ENCODE results near the gene BANF2. TPM values are rescaled to one million over a fixed set of nuclear protein-coding genes. Genes with fewer than 3 reads are reported as not detected.
A peak's percentile ranks its signal among the peaks of the same experiment; 100 is the strongest.
"Not testable (repeated sequence)": the region's sequence is repeated elsewhere in the genome, so short reads cannot be mapped to it uniquely, and the experiment has no call there.

The BANF2 gene
- total RNA-seq, 2 donors from 2014 or later, result not detected

GRCh38 chr20:17756529-17756928 is 56.8 kb downstream of the BANF2 start:
- no peak for ATAC-seq
- Mint-ChIP-seq H3K27ac (no peak overlapping the region), H3K36me3 (peaks cover 0 to 4% of the 10 kb centered on the region in 2 donors), H3K9me3 (peaks cover 5 to 11% of the 10 kb centered on the region in 2 donors)
- no peak for DNase-seq (ENCODE audit: low spot score in 2 of 2)

DNA sequence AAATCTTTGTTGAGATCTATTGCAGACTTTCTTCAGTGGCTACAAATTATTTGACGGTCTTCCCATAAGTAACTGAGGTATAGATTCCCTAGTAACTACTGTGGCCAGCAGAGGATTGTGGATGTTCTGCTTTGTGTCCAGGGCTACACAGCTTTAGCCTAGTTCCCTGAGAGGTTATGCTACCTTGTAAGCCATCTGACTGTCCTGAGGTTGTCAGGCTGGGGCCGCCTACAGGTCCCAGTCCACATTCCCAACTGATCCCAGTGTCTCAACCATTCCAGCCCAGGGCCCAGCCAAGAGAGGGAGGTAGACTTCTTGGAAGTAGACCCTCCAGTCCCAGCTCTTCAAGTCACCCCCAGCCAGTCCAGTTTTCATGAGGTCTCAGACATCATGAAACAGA is 57.7 kb downstream of the BANF2 start:
- Mint-ChIP-seq H3K27ac (no peak overlapping the region), H3K36me3 (peaks cover 0 to 4% of the 10 kb centered on the region in 2 donors), H3K9me3 (peaks cover 5 to 11% of the 10 kb centered on the region in 2 donors)
- DNase-seq (ENCODE audit: low spot score in 2 of 2) (no peak), ATAC-seq (no peak)

DNA sequence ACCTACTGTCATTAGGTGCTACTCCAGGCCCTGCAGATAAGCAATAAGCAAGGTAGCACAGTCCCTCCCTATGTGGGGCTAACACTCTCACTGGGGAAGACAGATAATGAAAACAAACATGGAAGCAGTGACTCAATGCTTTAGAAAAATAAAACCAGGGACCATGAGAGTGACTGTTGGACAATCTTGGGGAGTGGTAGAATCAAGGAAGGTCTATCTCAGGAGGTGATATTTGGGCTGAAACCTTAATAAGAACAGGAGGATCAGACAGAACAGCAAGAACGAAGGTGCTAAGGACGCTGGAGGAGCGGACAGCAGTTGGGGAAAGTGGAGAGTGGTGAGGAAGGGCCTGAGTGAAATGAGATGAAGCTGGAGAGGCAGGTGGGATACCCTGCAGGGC is 58.2 kb downstream of the BANF2 start:
- no peak overlapping the region for H3K27ac Mint-ChIP-seq
- ATAC-seq (no peak), DNase-seq (ENCODE audit: low spot score in 2 of 2) (no peak)
- peaks cover 5 to 11% of the 10 kb centered on the region in 2 donors for H3K9me3 Mint-ChIP-seq
- peaks cover 0 to 4% of the 10 kb centered on the region in 2 donors for H3K36me3 Mint-ChIP-seq

DNA sequence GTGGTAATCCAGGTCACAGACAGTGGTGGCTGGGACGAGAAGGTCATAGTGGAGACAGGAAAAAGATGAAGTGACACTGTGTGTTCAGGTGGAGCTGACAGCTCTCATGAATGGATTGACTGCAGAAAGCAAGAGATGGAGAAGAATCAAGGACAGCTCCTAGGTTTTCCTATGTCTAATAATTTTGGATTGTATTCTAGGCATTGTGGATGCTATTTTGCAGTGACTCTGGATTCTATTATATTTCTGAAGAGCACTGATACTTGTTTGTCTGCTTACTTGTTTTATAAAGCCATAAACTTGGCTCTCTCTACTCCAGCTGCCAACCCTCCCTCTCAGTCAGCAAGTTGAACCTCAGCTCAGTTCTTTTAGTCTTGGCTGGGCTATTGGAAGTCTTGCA is 58.7 kb downstream of the BANF2 start:
- Mint-ChIP-seq H3K27ac (no peak overlapping the region), H3K36me3 (peaks cover 0 to 4% of the 10 kb centered on the region in 2 donors), H3K9me3 (peaks cover 5 to 11% of the 10 kb centered on the region in 2 donors)
- DNase-seq (ENCODE audit: low spot score in 2 of 2), result no peak
- no peak for ATAC-seq

- H3K9me3 Mint-ChIP-seq, result peaks cover 5 to 11% of the 10 kb centered on the region in 2 donors
- no peak overlapping the region for H3K27ac Mint-ChIP-seq
- no peak for ATAC-seq
- no peak for DNase-seq (ENCODE audit: low spot score in 2 of 2)
- H3K36me3 Mint-ChIP-seq, result peaks cover 0 to 4% of the 10 kb centered on the region in 2 donors
Measured at GRCh38 chr20:17759449-17759848, 59.7 kb downstream of the BANF2 start.

GRCh38 chr20:17761604-17762003 is 61.8 kb downstream of the BANF2 start:
- DNase-seq (ENCODE audit: low spot score in 2 of 2) (no peak), ATAC-seq (no peak)
- Mint-ChIP-seq H3K27ac (no peak overlapping the region), H3K9me3 (peaks cover 5 to 11% of the 10 kb centered on the region in 2 donors), H3K36me3 (peaks cover 0 to 4% of the 10 kb centered on the region in 2 donors)

GRCh38 chr20:17762243-17762872 is 62.6 kb downstream of the BANF2 start:
- Mint-ChIP-seq H3K27ac (no peak overlapping the region), H3K36me3 (peaks cover 0 to 4% of the 10 kb centered on the region in 2 donors), H3K9me3 (peaks cover 5 to 11% of the 10 kb centered on the region in 2 donors)
- no peak for ATAC-seq
- DNase-seq (ENCODE audit: low spot score in 2 of 2), result no peak

DNA sequence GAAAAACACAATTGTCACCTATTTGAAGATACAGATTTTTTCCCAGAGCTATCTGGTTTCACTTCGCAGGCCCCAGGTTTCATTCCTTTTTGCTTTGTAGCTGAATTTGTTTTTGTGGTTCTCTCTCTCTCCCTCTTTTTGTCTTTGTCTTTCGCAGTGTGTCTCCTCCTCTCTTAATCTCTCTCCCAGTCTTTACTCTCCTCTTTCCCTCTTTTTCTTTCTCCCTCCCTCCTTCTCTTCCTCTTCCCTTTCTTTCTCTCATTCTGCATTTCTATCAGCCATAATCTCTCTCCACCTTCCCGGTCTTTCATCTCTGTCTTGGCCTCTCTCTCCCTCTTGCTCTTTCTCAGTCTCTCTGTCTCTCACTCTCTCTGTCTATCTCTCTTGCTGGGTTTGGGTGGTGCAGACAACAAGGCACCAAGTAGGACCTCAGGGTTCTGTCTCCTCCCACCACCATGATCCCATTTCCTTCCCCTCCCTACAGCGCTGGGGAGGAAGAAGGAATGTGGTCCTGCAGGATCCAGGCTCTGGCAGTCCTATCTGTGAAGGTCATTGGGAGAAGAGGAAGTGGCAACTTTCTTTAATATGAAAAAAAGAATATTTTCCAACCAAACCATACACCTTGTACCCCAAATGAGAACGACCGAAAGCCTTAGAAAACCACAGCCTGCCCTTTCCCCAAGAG is 63.2 kb downstream of the BANF2 start:
- ATAC-seq, result no peak
- Mint-ChIP-seq H3K9me3 (peaks cover 4 to 9% of the 10 kb centered on the region in 2 donors), H3K27ac (no peak overlapping the region), H3K36me3 (peaks cover 0 to 2% of the 10 kb centered on the region in 2 donors)
- DNase-seq (ENCODE audit: low spot score in 2 of 2), result no peak

DNA sequence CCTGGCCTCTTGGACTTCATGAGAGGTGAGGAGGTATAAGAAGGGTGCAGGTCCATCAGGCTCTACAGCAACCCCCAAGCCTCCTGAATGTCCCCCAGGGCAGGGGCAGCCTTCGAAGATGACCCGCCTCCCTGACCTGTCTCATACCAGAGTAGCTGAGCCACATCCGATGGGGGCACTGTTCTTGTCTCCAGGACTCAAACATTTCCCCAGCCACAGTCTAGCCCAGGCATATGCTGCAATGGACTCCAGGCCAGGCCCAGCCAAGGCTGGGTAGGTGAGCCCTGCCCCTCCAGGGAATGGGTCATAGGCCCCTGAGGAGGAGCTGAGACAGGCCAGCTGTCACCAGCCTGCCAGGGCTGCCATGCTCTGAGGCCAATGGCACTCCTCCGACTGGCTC is 65.3 kb downstream of the BANF2 start:
- H3K27ac Mint-ChIP-seq, result no peak overlapping the region
- ATAC-seq, result no peak
- no peak for DNase-seq (ENCODE audit: low spot score in 2 of 2)
- no peaks in the 10 kb centered on the region for H3K36me3 Mint-ChIP-seq
- H3K9me3 Mint-ChIP-seq, result no peaks in the 10 kb centered on the region

GRCh38 chr20:17765584-17765983 is 65.8 kb downstream of the BANF2 start:
- no peak for ATAC-seq
- Mint-ChIP-seq H3K36me3 (no peaks in the 10 kb centered on the region), H3K9me3 (no peaks in the 10 kb centered on the region), H3K27ac (no peak overlapping the region)
- DNase-seq (ENCODE audit: low spot score in 2 of 2), result no peak

GRCh38 chr20:17766226-17766625 is 66.5 kb downstream of the BANF2 start:
- Mint-ChIP-seq H3K27ac (no peak overlapping the region), H3K36me3 (no peaks in the 10 kb centered on the region), H3K9me3 (no peaks in the 10 kb centered on the region)
- ATAC-seq (no peak), DNase-seq (ENCODE audit: low spot score in 2 of 2) (no peak)

- Mint-ChIP-seq H3K36me3 (no peaks in the 10 kb centered on the region), H3K9me3 (no peaks in the 10 kb centered on the region), H3K27ac (no peak overlapping the region)
- ATAC-seq (no peak), DNase-seq (ENCODE audit: low spot score in 2 of 2) (no peak)
Measured at GRCh38 chr20:17767624-17768023, 67.9 kb downstream of the BANF2 start.

DNA sequence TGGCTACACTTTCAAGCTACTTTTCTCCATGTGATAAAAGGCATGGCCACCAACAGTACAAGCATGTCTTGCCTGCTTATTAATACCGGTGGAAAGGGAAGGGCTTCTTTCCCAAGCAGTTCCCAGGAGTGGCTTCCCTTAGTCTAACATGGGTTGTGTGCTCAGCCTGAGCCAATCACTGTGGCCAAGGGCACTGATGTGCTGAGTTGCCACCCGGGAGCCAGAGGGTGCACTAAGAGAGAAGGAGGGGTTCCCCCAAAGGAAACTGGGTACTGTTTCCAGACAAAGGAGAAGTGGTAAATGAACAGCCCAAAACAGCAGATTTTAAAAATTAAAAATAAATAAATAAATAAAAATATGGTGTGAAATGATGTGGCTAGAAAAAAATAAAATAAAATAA is 68.5 kb downstream of the BANF2 start:
- DNase-seq (ENCODE audit: low spot score in 2 of 2) (no peak), ATAC-seq (no peak)
- Mint-ChIP-seq H3K9me3 (no peaks in the 10 kb centered on the region), H3K27ac (no peak overlapping the region), H3K36me3 (no peaks in the 10 kb centered on the region)

DNA sequence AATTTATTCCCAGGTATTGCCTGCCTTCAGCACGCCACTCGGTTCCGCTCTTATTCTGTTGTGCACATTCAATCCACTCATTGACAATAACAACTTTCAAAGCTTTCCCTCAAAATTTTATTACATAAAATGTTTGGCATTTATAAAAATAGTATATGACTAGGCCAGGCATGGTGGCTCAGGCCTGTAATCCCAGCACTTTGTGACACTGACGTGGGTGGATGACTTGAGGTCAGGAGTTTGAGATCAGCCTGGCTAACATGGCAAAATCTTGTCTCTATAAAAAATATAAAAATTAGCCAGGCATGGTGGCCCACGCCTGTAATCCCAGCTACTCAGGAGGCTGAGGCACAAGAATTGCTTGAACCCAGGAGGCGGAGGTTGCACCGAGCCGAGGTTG is 70.0 kb downstream of the BANF2 start:
- H3K9me3 Mint-ChIP-seq; H3K27ac Mint-ChIP-seq; H3K36me3 Mint-ChIP-seq; ATAC-seq; DNase-seq (ENCODE audit: low spot score in 2 of 2): not testable (repeated sequence)

- Mint-ChIP-seq H3K9me3 (no peaks in the 10 kb centered on the region), H3K36me3 (no peaks in the 10 kb centered on the region), H3K27ac (no peak overlapping the region)
- DNase-seq (ENCODE audit: low spot score in 2 of 2), result no peak
- ATAC-seq, result no peak
Measured at GRCh38 chr20:17771206-17772004, 71.6 kb downstream of the BANF2 start.

- ATAC-seq (no peak), DNase-seq (ENCODE audit: low spot score in 2 of 2) (no peak)
- peak overlapping the region in 1 of 2 donors; percentile 46 for H3K27ac Mint-ChIP-seq
- H3K36me3 Mint-ChIP-seq, result no peaks in the 10 kb centered on the region
- H3K9me3 Mint-ChIP-seq, result no peaks in the 10 kb centered on the region
Measured at GRCh38 chr20:17772005-17772343, 72.2 kb downstream of the BANF2 start.

DNA sequence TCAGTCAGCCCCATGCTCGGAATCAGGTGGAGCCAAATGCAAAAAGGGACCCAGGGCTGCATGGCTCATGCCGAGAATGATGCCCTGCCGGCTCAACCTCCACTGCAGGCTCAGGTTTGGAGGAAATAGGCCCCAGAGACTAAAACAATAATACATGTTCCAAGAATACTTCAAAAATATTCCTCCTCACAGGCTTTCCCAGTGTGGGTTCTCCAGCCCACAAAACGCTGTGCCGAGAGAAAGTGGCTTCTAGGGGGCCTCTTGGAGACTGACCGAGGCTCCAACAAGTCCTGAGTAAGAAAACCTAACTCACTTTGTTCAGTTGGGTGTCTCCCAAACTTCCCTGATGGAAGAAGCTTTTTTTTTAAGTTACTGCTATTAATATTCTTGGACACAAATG is 73.9 kb downstream of the BANF2 start:
- Mint-ChIP-seq H3K27ac (no peak overlapping the region), H3K9me3 (peaks cover 0 to 3% of the 10 kb centered on the region in 2 donors), H3K36me3 (no peaks in the 10 kb centered on the region)
- no peak for ATAC-seq
- DNase-seq (ENCODE audit: low spot score in 2 of 2), result no peak
